Endothelial cell of umbilical vein (primary cell): ENCODE data around the gene ATXN1. TPM values are rescaled to one million over a fixed set of nuclear protein-coding genes. Genes with fewer than 3 reads are reported as not detected.

Source experiments
- BruUV-seq: library from RNA; stranded (reverse); fragments of 400-500 nt; replicated peaks from 2 replicates; lab custom pipeline; 2021; lab: Mats Ljungman, UMichigan
- CTCF ChIA-PET: fragments of 300-600, 350-600 bp; sonication (Branson Sonifier 250); formaldehyde crosslinking; loops from one replicate; lab custom pipeline; 2021; ENCODE audit warnings: antibody characterized with exemption, inconsistent platforms; lab: Charles Lee
- POLR2A ChIA-PET: fragments of 300-600, 350-600 bp; sonication (Branson Sonifier 250); formaldehyde crosslinking; loops from one replicate; lab custom pipeline; 2021; ENCODE audit warnings: antibody characterized with exemption, inconsistent platforms; lab: Charles Lee
- DNase-seq: peaks from one replicate; pipeline ENCODE4 v3.0.0-alpha.2; 2011; ENCODE audit warnings: low read depth, low spot score
- FAIRE-seq: peaks from 2 replicates; lab custom pipeline; 2011; peaks lifted over from hg19 to GRCh38; lab: Jason Lieb, UNC
- H2AFZ ChIP-seq: 2 replicates; pipeline ENCODE4 v1.6.0; 2012; ENCODE audit warnings: low read depth, low read length, control low read depth, inconsistent platforms
- H3K27ac ChIP-seq: 2 replicates; pipeline ENCODE4 v1.5.1; 2011; ENCODE audit warnings: low read depth, mild to moderate bottlenecking, control low read depth, low read length, moderate library complexity; ENCODE audit not compliant: insufficient read depth
- H3K27me3 ChIP-seq, 2 experiments: 2 replicates each; pipeline versions ENCODE4 v1.6.0 to v1.6.1; 2011; ENCODE audit warnings: low read length in 2 of 2, mixed read lengths in 1 of 2; ENCODE audit not compliant: control insufficient read depth in 2 of 2, insufficient read depth in 2 of 2
- H3K36me3 ChIP-seq, 2 experiments: 2 replicates in 1 of 2; 3 replicates in 1 of 2; pipeline ENCODE4 v1.5.1; 2011; ENCODE audit warnings: low read length in 2 of 2, mild to moderate bottlenecking in 1 of 2, moderate library complexity in 1 of 2; ENCODE audit not compliant: control insufficient read depth in 2 of 2, insufficient read depth in 2 of 2; ENCODE audit errors: extremely low read depth in 1 of 2
- H3K4me1 ChIP-seq: 3 replicates; pipeline ENCODE4 v1.5.1; 2011; ENCODE audit warnings: mild to moderate bottlenecking, low read length; ENCODE audit not compliant: control insufficient read depth, insufficient read depth; ENCODE audit errors: extremely low read depth
- H3K4me2 ChIP-seq: 2 replicates; pipeline ENCODE4 v1.6.1; 2011; ENCODE audit warnings: low read length, control low read depth, mixed read lengths; ENCODE audit not compliant: insufficient read depth
- H3K4me3 ChIP-seq, 3 experiments: fragments of 200-600 bp in 1 of 3; sonication (generic), shearing (Covaris generic) in 1 of 3; replicated peaks in 1 of 3; 2 replicates each; pipeline ENCODE4 v1.5.1; 2011 to 2016; ENCODE audit warnings: control low read depth in 3 of 3, low read length in 3 of 3, mild to moderate bottlenecking in 2 of 3, inconsistent platforms in 1 of 3, low read depth in 1 of 3, moderate library complexity in 1 of 3; ENCODE audit not compliant: insufficient read depth in 1 of 3
- H3K79me2 ChIP-seq: 2 replicates; pipeline ENCODE4 v1.6.0; 2012; ENCODE audit warnings: low read length, inconsistent platforms; ENCODE audit not compliant: control insufficient read depth, insufficient read depth
- H3K9ac ChIP-seq: replicated peaks from 2 replicates; pipeline ENCODE3; 2011; ENCODE audit warnings: low read length, control low read depth; ENCODE audit not compliant: insufficient read depth; ENCODE audit errors: extremely low read depth
- H3K9me1 ChIP-seq: replicated peaks from 3 replicates; pipeline ENCODE4 v1.6.0; 2011; ENCODE audit warnings: mild to moderate bottlenecking, low read length; ENCODE audit not compliant: control insufficient read depth, insufficient read depth; ENCODE audit errors: extremely low read depth
- H3K9me3 ChIP-seq: replicated peaks from 2 replicates; pipeline ENCODE4 v1.5.1; 2012; ENCODE audit warnings: low read length, inconsistent platforms; ENCODE audit not compliant: control insufficient read depth, insufficient read depth
- H4K20me1 ChIP-seq: replicated peaks from 2 replicates; pipeline ENCODE3; 2011; ENCODE audit warnings: mild to moderate bottlenecking, low read length; ENCODE audit not compliant: control insufficient read depth, insufficient read depth; ENCODE audit errors: extremely low read depth
- CTCF ChIP-seq, 2 donors: IDR thresholded peaks; 1 replicate in 1 of 2; 2 replicates in 1 of 2; pipeline ENCODE4 v1.5.1; 2011; ENCODE audit warnings: low read length in 2 of 2, mild to moderate bottlenecking in 2 of 2, moderate library complexity in 2 of 2, control low read depth in 1 of 2, inconsistent platforms in 1 of 2, low read depth in 1 of 2; ENCODE audit not compliant: insufficient read depth in 1 of 2; ENCODE audit errors: extremely low read depth in 1 of 2
- FOS ChIP-seq: IDR thresholded peaks from 2 replicates; pipeline ENCODE4 v1.6.1; 2011; ENCODE audit warnings: mild to moderate bottlenecking, low read length, moderate library complexity, borderline replicate concordance; ENCODE audit not compliant: insufficient read depth
- GATA2 ChIP-seq: IDR thresholded peaks from 2 replicates; pipeline ENCODE4 v1.7.0; 2011; ENCODE audit warnings: low read depth, mild to moderate bottlenecking, moderate library complexity, mixed read lengths, low read length; ENCODE audit not compliant: insufficient read length, insufficient read depth
- JUN ChIP-seq: IDR thresholded peaks from 2 replicates; pipeline ENCODE4 v1.6.1; 2011; ENCODE audit warnings: borderline replicate concordance, low read depth; ENCODE audit not compliant: insufficient read length, insufficient read depth
- MYC ChIP-seq: IDR thresholded peaks from one replicate; pipeline ENCODE4 v1.6.1; 2011; ENCODE audit warnings: mild to moderate bottlenecking, low read depth, low read length
- POLR2A ChIP-seq: IDR thresholded peaks from 2 replicates; pipeline ENCODE4 v1.6.1; 2012; ENCODE audit warnings: low read depth, mild to moderate bottlenecking, control low read depth, low read length
- POLR2AphosphoS5 ChIP-seq: IDR thresholded peaks from 2 replicates; pipeline ENCODE4 v1.6.1; 2012; ENCODE audit warnings: low read depth, mild to moderate bottlenecking, control low read depth, low read length, moderate library complexity; ENCODE audit not compliant: insufficient read depth
- dilution Hi-C: fragments of 300-500 bp; cut with MboI; formaldehyde crosslinking; loops from one replicate; pipeline ENCODE4 v1.15.0; 2019; ENCODE audit warnings: low sequenced_read_pairs; ENCODE audit not compliant: extremely low pct_ligation_motif_present
- intact Hi-C: fragments of 100-400 bp; cut with micrococcal nuclease; formaldehyde crosslinking; loops from one replicate; pipeline ENCODE4 v1.10.0; 2022
- polyA plus RNA-seq, 4 experiments: library from polyadenylated mRNA; depleted of rRNA in 3 of 4; stranded (reverse) in 3 of 4; unstranded in 1 of 4; fragments of >200 nt; gene quantifications; 2 replicates each; pipeline versions ENCODE4 v1.2.1 to v1.2.3, GENCODE V29; 2011 to 2012; ENCODE audit warnings: missing spikeins in 1 of 4
- total RNA-seq: library from RNA; stranded (reverse); gene quantifications from 2 replicates; pipeline ENCODE4 v1.2.3, GENCODE V29; 2021
- TF ChIP-seq, protein P1 (sequence below): IDR thresholded peaks from 2 replicates; pipeline ENCODE4 v1.6.1; 2011; ENCODE audit not compliant: insufficient read depth, insufficient read length

The ATXN1 gene
- total and polyA plus RNA-seq, 2 donors (not counting 3 experiments of a cell fraction or from before 2014, with no cell fraction given) = 16.4 to 33.0 TPM

- no peaks in the 10 kb centered on the region for H3K79me2 ChIP-seq
- FAIRE-seq (no peak), DNase-seq (no peak)
- H3K9me3 ChIP-seq = no peaks in the 10 kb centered on the region
- CTCF ChIA-PET = interaction anchor here (1.4 kb wide), 1 partner anchor 27 kb away, joined by 4 read pairs; no protein-coding TSS in a partner anchor
- H4K20me1 ChIP-seq = no peaks in the 10 kb centered on the region
- H3K4me3 ChIP-seq = no peak overlapping the region
- intact Hi-C loops (no loop called here), dilution Hi-C loops (no loop called here)
- TF ChIP-seq POLR2AphosphoS5 (no peak), GATA2 (no peak), JUN (no peak), CTCF (IDR thresholded peaks at IDR 0.05; ENCODE audit: extremely low read depth in 1 of 2, insufficient read depth in 1 of 2, low read depth in 1 of 2, low read length in 2 of 2) (no peak), MYC (no peak), FOS (no peak), POLR2A (no peak)
- TF ChIP-seq, protein P1, sequence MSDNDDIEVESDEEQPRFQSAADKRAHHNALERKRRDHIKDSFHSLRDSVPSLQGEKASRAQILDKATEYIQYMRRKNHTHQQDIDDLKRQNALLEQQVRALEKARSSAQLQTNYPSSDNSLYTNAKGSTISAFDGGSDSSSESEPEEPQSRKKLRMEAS = no peak
- no TSS peak for BruUV-seq
- H3K27ac ChIP-seq = no peak overlapping the region
- no peak overlapping the region for H3K4me2 ChIP-seq
- H3K4me1 ChIP-seq = peaks cover 14% of the 10 kb centered on the region
- POLR2A ChIA-PET = no interaction called here
- no peaks in the 10 kb centered on the region for H3K9me1 ChIP-seq
- H3K27me3 ChIP-seq = no peaks in the 10 kb centered on the region
- no peak overlapping the region for H2AFZ ChIP-seq
- no peak overlapping the region for H3K9ac ChIP-seq
- H3K36me3 ChIP-seq = peaks cover 0 to 2% of the 10 kb centered on the region in 2 experiments
Observed at GRCh38 chr6:16691324-16691723, 69.9 kb downstream of the ATXN1 start.
